T-helper 2 cell treated with Interferon-gamma antibody and Interleukin-4, amounts not matched to agents 5 μg/mL and 100 μg/mL, for 36 hours (primary cell): ENCODE measurements around the gene FCAMR.

ENCODE experiments used
- DNase-seq: peaks from one replicate; pipeline ENCODE4 v3.0.0; 2021; ENCODE audit warnings: low spot score
- H3K27ac Mint-ChIP-seq: one replicate; pipeline ENCODE4 v1.8.0; 2021; ENCODE audit warnings: mild to moderate bottlenecking, mixed read lengths
- H3K27me3 Mint-ChIP-seq: one replicate; pipeline ENCODE4 v1.8.0; 2021; ENCODE audit warnings: low read depth, mixed read lengths
- H3K36me3 Mint-ChIP-seq: one replicate; pipeline ENCODE4 v1.8.0; 2021; ENCODE audit warnings: low read depth, mixed read lengths
- H3K4me1 Mint-ChIP-seq: one replicate; pipeline ENCODE4 v1.8.0; 2021; ENCODE audit warnings: low read depth, mixed read lengths
- H3K4me3 Mint-ChIP-seq: one replicate; pipeline ENCODE4 v1.8.0; 2022; ENCODE audit warnings: mild to moderate bottlenecking, moderate library complexity, mixed read lengths
- H3K9me3 Mint-ChIP-seq: one replicate; pipeline ENCODE4 v1.8.0; 2021; ENCODE audit warnings: mixed read lengths

The FCAMR gene

GRCh38 chr1:207006083-207006482 lies 35.8 kb upstream of the FCAMR start:
- Mint-ChIP-seq H3K9me3 (no peaks in the 10 kb centered on the region), H3K4me3 (no peak overlapping the region), H3K27ac (no peak overlapping the region), H3K36me3 (no peaks in the 10 kb centered on the region), H3K27me3 (peaks cover 13% of the 10 kb centered on the region), H3K4me1 (no peaks in the 10 kb centered on the region)
- no peak for DNase-seq

GRCh38 chr1:207004931-207005830 lies 34.9 kb upstream of the FCAMR start:
- H3K27ac Mint-ChIP-seq, result no peak overlapping the region
- H3K4me1 Mint-ChIP-seq, result no peaks in the 10 kb centered on the region
- no peaks in the 10 kb centered on the region for H3K9me3 Mint-ChIP-seq
- peak; percentile 12 for DNase-seq
- no peak overlapping the region for H3K4me3 Mint-ChIP-seq
- H3K27me3 Mint-ChIP-seq, result peaks cover 9% of the 10 kb centered on the region
- no peaks in the 10 kb centered on the region for H3K36me3 Mint-ChIP-seq

DNA sequence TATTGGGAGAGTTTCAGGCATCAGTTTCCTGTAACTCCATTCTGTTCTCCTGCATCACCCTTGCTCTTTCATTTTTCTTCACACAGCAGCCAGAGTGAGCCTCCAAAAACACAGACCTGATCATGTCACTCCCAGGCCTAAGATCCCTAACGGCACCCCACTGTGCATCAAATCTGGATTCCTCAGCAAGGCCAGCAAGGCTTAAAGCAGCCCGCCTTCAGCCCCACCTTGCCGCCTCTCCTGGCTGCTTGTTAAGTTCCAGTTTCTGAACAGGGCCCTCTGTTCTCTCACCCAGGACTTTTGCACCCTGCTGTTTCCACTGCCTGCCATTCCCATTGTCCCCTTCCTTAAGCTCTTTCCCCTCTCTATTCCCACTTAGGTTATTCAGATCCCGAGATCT lies 33.0 kb upstream of the FCAMR start:
- Mint-ChIP-seq H3K9me3 (no peaks in the 10 kb centered on the region), H3K36me3 (no peaks in the 10 kb centered on the region), H3K4me1 (no peaks in the 10 kb centered on the region), H3K4me3 (no peak overlapping the region), H3K27me3 (peaks cover 12% of the 10 kb centered on the region), H3K27ac (no peak overlapping the region)
- no peak for DNase-seq

DNA sequence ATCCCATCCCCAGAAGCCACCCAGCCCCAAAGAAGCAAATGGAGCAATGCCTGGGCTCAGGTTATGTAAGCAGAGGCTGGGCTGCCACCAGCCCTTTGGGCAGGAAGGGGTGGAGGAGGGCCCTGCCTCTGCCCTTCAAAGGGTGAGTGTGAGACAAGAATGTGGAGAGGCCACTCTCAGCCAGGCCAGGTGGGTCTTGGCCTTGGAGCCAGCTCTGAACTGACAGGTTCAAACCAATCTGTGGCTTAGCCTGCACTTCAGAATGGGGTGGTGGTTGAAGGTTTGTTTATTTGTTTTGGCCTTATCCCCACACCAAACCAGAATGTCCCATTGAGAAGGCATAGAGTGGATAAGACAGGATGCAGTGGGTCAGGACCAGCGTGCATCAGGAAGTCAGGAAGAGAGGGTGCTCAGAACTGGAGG lies 32.5 kb upstream of the FCAMR start:
- Mint-ChIP-seq H3K36me3 (no peaks in the 10 kb centered on the region), H3K27me3 (peaks cover 14% of the 10 kb centered on the region), H3K4me3 (no peak overlapping the region), H3K27ac (no peak overlapping the region), H3K9me3 (no peaks in the 10 kb centered on the region), H3K4me1 (no peaks in the 10 kb centered on the region)
- DNase-seq, result no peak

DNA sequence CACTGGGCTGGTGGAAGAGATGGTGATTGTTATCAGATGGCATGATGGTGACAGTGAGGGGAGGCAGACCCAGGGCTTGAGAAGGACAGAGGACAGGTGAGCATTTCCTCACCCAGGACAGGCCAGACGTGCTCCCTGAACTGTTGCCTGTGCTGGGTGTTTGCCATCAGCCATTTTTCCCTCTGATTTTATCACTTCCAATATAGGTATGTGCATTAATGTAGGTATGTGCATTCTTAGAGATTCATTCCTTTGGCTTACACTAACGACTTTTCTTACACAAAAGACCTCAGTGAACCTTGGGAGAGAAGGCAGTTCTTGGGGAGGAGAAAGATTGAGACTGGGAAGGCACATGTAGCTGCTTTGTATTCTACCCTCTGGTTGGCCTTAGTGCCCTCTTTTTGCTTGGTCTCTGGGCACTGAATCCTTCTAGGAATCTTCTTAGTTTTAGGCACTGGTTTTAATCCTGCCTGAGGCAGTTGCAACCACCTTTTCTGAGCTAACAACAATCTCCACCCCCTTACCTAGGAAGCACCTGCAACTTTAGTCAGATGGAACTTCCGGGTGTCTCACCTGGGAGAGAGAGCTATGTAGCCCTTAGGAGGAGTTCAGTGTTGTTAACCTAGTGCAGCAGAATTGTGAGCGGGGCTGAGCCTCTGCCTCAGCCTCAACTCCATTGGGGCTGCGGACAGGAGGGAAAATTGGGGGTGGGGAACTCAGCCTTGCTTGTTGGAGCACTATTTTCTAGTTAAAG lies 31.4 kb upstream of the FCAMR start:
- no peaks in the 10 kb centered on the region for H3K36me3 Mint-ChIP-seq
- H3K4me3 Mint-ChIP-seq, result no peak overlapping the region
- no peaks in the 10 kb centered on the region for H3K4me1 Mint-ChIP-seq
- H3K27me3 Mint-ChIP-seq, result peaks cover 23% of the 10 kb centered on the region
- no peaks in the 10 kb centered on the region for H3K9me3 Mint-ChIP-seq
- no peak overlapping the region for H3K27ac Mint-ChIP-seq
- DNase-seq, result no peak

DNA sequence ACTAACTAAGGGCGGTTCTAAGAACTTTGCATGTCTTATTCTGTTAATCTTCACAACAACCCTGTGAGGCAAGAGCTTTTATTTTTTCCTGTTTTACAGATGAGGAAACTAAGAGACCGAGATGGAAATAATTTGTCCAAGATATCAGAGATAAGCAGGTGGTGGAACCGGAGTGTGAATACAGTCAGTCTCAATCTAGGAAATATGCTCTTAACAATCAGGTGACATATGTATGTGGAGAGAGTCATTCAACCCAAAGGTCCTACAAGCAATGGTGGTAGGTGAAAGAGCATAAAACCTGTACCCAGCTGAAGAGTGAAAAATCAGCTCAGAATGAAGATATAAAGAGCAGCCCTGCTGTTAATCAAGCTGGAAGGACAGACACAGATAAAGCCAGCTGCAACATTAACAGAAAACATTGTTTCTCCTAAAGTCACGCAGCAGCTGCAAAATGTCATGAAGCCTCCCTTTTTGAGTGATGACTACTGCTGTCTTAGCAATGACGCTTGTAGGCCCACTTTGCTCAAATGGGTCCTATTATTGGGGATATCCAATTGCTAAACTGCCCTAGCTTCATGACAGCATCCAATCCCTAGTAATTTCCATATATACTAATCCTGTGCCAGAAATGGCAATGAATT lies 30.5 kb upstream of the FCAMR start:
- H3K36me3 Mint-ChIP-seq, result no peaks in the 10 kb centered on the region
- H3K27me3 Mint-ChIP-seq, result peaks cover 24% of the 10 kb centered on the region
- H3K27ac Mint-ChIP-seq, result no peak overlapping the region
- no peak for DNase-seq
- H3K9me3 Mint-ChIP-seq, result no peaks in the 10 kb centered on the region
- H3K4me3 Mint-ChIP-seq, result no peak overlapping the region
- H3K4me1 Mint-ChIP-seq, result no peaks in the 10 kb centered on the region

DNA sequence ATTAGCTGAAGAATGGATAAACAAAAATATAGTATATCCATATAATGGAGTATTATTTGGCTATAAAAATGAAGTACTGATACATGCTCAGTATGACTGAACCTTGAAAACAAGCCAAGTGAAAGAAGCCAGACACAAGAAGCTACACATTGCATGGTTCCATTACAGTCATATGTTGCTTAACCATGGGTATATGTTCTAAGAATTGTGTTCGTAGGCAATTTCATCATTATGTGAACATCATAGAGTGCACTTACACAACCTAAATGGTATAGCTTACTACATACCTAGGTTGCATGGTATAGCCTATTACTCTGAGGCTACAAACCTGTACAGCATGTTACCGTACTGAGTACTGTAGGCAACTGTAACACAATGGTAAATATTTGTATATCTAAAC lies 28.6 kb upstream of the FCAMR start:
- H3K27me3 Mint-ChIP-seq, result peaks cover 33% of the 10 kb centered on the region
- no peak for DNase-seq

DNA sequence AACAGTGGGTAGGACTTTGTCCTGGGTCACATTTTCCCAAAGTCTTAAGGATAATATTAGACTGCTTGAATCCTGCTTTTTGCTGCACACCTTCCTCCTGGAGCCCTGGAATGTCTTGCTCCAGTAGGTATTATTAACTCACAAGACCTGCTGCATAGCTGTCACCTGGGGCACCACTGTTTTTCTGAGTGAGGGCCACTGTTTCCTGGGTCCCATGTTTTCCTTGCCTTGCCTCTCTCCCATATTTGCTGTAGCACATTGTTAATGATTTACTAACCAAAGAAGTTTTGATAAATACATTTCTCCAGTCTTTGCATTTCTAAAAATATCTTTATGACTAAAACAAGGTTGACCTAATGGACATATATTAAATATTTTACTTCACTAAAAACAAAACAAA lies 22.5 kb upstream of the FCAMR start:
- H3K4me3 Mint-ChIP-seq, result no peak overlapping the region
- peaks cover 66% of the 10 kb centered on the region for H3K27me3 Mint-ChIP-seq
- no peaks in the 10 kb centered on the region for H3K9me3 Mint-ChIP-seq
- no peaks in the 10 kb centered on the region for H3K36me3 Mint-ChIP-seq
- DNase-seq, result no peak
- H3K27ac Mint-ChIP-seq, result no peak overlapping the region
- H3K4me1 Mint-ChIP-seq, result peaks cover 4% of the 10 kb centered on the region

More for the DNA sequence above, 28.6 kb upstream of the FCAMR start:
- Mint-ChIP-seq H3K36me3 (no peaks in the 10 kb centered on the region), H3K4me1 (no peaks in the 10 kb centered on the region), H3K4me3 (no peak overlapping the region), H3K27ac (no peak overlapping the region), H3K9me3 (no peaks in the 10 kb centered on the region)

DNA sequence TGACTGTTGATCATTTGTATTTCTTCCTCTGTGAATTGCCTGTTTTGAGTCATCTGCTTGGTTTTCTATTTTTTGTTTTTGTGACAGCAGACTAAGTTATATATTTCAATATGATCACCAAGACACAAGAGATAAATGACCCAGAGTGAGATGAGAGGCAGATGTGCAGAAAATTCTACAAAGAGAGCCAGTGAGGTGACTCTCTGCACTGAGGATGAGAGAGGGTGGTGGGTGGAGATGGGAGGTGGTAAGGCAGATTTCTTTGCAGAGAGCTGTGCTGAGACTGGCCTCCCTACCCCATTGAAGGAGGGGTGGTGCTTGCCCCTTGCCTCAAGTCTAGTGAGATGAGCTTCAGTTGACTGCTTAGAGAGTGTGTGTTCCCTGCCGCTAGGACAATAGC lies 17.6 kb upstream of the FCAMR start:
- H3K27me3 Mint-ChIP-seq, result peaks cover 64% of the 10 kb centered on the region
- peaks cover 7% of the 10 kb centered on the region for H3K4me1 Mint-ChIP-seq
- H3K4me3 Mint-ChIP-seq, result no peak overlapping the region
- no peaks in the 10 kb centered on the region for H3K36me3 Mint-ChIP-seq
- no peak overlapping the region for H3K27ac Mint-ChIP-seq
- no peaks in the 10 kb centered on the region for H3K9me3 Mint-ChIP-seq
- no peak for DNase-seq

GRCh38 chr1:206986885-206987284 lies 16.6 kb upstream of the FCAMR start:
- Mint-ChIP-seq H3K27me3 (peaks cover 60% of the 10 kb centered on the region), H3K4me3 (no peak overlapping the region), H3K9me3 (no peaks in the 10 kb centered on the region), H3K36me3 (no peaks in the 10 kb centered on the region), H3K27ac (no peak overlapping the region), H3K4me1 (peaks cover 7% of the 10 kb centered on the region)
- no peak for DNase-seq

GRCh38 chr1:206986402-206986801 lies 16.1 kb upstream of the FCAMR start:
- Mint-ChIP-seq H3K4me1 (peaks cover 7% of the 10 kb centered on the region), H3K9me3 (no peaks in the 10 kb centered on the region), H3K27me3 (peaks cover 57% of the 10 kb centered on the region), H3K36me3 (no peaks in the 10 kb centered on the region), H3K27ac (no peak overlapping the region), H3K4me3 (no peak overlapping the region)
- no peak for DNase-seq

DNA sequence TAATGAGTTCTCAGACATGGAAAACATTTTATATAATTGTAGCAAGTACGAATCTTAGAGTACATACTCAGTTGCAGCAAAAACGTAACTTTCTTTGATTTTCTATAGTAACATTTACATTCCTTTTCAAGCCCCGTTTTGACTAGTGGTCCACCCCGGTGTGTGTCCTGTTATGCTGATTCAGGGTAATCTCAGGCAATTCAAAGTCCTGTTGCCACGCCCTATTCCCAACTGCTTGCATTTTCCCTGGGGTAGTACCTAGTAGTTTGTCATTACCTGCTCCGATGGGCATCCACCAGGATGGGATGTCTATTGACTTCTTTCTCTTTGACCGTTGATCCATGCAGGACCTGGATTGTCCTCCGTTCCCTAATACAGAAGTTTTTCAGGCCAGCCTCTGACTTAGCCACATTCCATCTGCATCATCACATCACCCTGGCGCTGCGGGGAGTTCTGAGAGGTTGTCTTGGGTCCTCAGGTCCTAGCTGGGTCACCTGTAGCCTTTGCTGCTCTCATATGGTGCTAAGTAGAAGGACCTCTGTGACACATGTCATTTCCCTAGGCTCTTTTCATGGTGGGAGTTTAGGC lies 15.0 kb upstream of the FCAMR start:
- Mint-ChIP-seq H3K36me3 (no peaks in the 10 kb centered on the region), H3K9me3 (no peaks in the 10 kb centered on the region), H3K27me3 (peaks cover 59% of the 10 kb centered on the region), H3K4me3 (no peak overlapping the region), H3K27ac (no peak overlapping the region), H3K4me1 (peaks cover 7% of the 10 kb centered on the region)
- DNase-seq, result no peak

- Mint-ChIP-seq H3K4me3 (no peak overlapping the region), H3K9me3 (no peaks in the 10 kb centered on the region), H3K36me3 (no peaks in the 10 kb centered on the region), H3K4me1 (no peaks in the 10 kb centered on the region), H3K27me3 (peaks cover 48% of the 10 kb centered on the region), H3K27ac (no peak overlapping the region)
- DNase-seq, result peak; percentile 31
Observed at GRCh38 chr1:206982216-206982615, 12.0 kb upstream of the FCAMR start.
